ENCODE measurements around the gene NMT1.

NMT1 gene

GRCh38 chr17:45060797-45061605 lies at the start of gene NMT1:
Gene NMT1, plus strand, starts transcription at chr17:45061317. Its CDS starts 13 bp downstream, at chr17:45061330.
- H3K4me2 ChIP-seq (ENCODE audit: low read length): peak within 1 kb of the TSS; percentile 83
- peak within 1 kb of the TSS; percentile 99 for H3K4me3 ChIP-seq (ENCODE audit: low read depth, low read length)
- H3K79me2 ChIP-seq: peaks cover 42% of the 10 kb centered on the region
- peak within 1 kb of the TSS; percentile 98 for H2AFZ ChIP-seq
- H3K36me3 ChIP-seq (ENCODE audit: control insufficient read depth, insufficient read depth, low read length): no peaks in the 10 kb centered on the region
- H3K9me3 ChIP-seq (ENCODE audit: control insufficient read depth, low read length): no peaks in the 10 kb centered on the region
- peak within 1 kb of the TSS; percentile 74 for H3K9ac ChIP-seq
- no peak for TF ChIP-seq CTCF (IDR thresholded peaks at IDR 0.05)
- H3K4me1 ChIP-seq: peaks cover 16% of the 10 kb centered on the region
- H3K27ac ChIP-seq: peak within 1 kb of the TSS; percentile 92
- H3K27me3 ChIP-seq (ENCODE audit: control insufficient read depth, insufficient read depth, low read length): no peaks in the 10 kb centered on the region

DNA sequence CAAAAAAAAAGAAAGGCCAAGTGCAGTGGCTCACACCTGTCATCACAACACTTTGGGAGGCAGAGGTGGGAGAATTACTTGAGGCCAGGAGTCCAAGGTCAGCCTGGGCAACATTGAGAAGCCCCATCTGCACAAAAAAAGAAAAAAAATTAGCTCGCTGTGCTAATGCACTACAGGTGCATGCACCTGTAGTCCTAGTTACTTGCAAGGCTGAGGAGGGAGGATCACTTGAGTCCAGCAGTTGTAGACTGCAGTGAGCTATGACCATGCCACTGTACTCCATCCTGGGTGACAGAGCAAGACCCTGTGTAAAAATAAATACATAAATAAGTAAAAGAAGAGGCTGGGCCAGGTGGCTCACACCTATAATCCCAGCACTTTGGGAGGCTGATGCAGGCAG lies 49.4 kb upstream of the NMT1 start:
- Histone ChIP-seq H3K27me3 (ENCODE audit: control insufficient read depth, insufficient read depth, low read length) (no peaks in the 10 kb centered on the region), H3K4me2 (ENCODE audit: low read length) (no peak overlapping the region), H3K4me3 (ENCODE audit: low read depth, low read length) (no peak overlapping the region), H3K9ac (no peak overlapping the region), H3K9me3 (ENCODE audit: control insufficient read depth, low read length) (no peaks in the 10 kb centered on the region), H3K79me2 (no peaks in the 10 kb centered on the region), H3K4me1 (no peaks in the 10 kb centered on the region), H3K36me3 (ENCODE audit: control insufficient read depth, insufficient read depth, low read length) (no peaks in the 10 kb centered on the region), H2AFZ (no peak overlapping the region), H3K27ac (no peak overlapping the region)
- no peak for TF ChIP-seq CTCF (IDR thresholded peaks at IDR 0.05)

DNA sequence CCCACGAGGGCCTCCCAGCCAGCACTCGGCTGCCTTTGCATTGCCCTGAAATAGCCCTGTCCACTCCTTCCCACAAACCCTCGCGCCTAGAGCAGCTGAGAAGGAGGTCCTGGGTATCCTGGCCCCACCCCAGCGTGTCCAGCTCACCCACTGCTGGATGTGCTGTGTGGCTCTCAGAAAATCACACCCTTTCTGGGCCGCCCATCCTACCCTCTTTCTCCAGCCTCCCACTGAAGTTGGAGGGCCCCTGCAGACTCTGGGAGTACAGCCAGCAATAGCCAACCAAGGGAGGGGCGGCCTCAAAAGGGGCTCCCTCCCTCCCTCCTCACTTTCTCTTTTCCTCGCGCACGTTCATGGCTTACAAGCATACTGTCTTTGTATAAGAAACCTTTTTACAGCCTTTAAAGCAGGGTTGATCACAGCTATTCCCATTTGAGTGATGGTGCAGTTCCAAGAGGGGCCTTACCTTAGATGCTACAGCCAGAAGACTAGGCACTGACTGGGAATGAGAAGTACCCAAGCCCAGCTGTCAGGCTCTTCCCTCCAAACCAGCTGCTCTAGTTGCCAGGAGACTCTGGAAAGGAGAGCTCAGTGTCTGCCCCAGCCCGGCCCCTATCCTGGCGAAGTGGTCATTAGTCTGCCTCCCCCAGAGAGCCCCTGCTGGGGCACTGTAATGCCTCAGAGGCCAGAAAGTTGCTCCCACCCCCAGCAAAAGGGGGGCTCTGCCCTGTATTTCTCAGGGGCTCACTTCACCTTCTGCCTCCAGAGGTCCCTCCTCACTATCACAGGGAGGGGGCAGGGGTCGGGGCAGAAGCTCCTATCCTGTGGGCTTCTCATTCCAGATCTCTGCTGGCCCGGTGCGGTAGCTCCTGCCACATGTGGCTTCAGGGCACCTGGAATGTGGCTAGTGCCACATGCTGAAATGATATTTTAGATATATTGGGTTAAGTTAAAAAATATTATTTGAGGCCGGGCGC lies 47.8 kb upstream of the NMT1 start:
- no peak overlapping the region for H3K27ac ChIP-seq
- no peaks in the 10 kb centered on the region for H3K9me3 ChIP-seq (ENCODE audit: control insufficient read depth, low read length)
- no peaks in the 10 kb centered on the region for H3K36me3 ChIP-seq (ENCODE audit: control insufficient read depth, insufficient read depth, low read length)
- H2AFZ ChIP-seq: peak overlapping the region; percentile 8
- H3K4me3 ChIP-seq (ENCODE audit: low read depth, low read length): no peak overlapping the region
- H3K9ac ChIP-seq: no peak overlapping the region
- H3K4me2 ChIP-seq (ENCODE audit: low read length): no peak overlapping the region
- H3K79me2 ChIP-seq: no peaks in the 10 kb centered on the region
- no peaks in the 10 kb centered on the region for H3K27me3 ChIP-seq (ENCODE audit: control insufficient read depth, insufficient read depth, low read length)
- TF ChIP-seq CTCF (IDR thresholded peaks at IDR 0.05): no peak
- H3K4me1 ChIP-seq: no peaks in the 10 kb centered on the region

DNA sequence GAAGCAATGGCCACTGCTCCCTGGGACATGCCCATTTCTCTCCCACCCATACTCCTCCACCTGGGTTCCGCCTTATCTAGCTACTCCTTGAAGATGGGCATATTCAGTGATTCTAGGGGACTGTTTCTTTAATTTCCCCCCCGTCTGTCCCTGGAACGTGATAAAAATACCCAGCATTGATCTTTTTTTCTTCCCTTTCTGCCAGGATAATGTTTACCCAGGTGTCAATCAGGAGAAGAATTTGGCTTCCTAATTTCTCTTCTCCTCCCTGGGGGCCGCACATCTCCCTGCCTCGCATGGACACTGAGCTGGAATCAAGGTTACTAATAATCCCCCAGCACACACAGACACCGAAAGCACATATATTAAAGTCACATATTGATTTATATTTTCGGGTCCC lies 44.9 kb upstream of the NMT1 start:
- H2AFZ ChIP-seq: no peak overlapping the region
- H3K9ac ChIP-seq: no peak overlapping the region
- H3K4me3 ChIP-seq (ENCODE audit: low read depth, low read length): no peak overlapping the region
- peaks cover 8% of the 10 kb centered on the region for H3K4me1 ChIP-seq
- H3K4me2 ChIP-seq (ENCODE audit: low read length): no peak overlapping the region
- H3K27me3 ChIP-seq (ENCODE audit: control insufficient read depth, insufficient read depth, low read length): no peaks in the 10 kb centered on the region
- H3K36me3 ChIP-seq (ENCODE audit: control insufficient read depth, insufficient read depth, low read length): no peaks in the 10 kb centered on the region
- H3K27ac ChIP-seq: no peak overlapping the region
- H3K9me3 ChIP-seq (ENCODE audit: control insufficient read depth, low read length): no peaks in the 10 kb centered on the region
- TF ChIP-seq CTCF (IDR thresholded peaks at IDR 0.05): no peak
- H3K79me2 ChIP-seq: no peaks in the 10 kb centered on the region

Measured in parathyroid adenoma (tissue), 2 donors.